Body of pancreas (tissue), 4 donors: ENCODE measurements around the gene ADAMTSL3. TPM values are rescaled to one million over a fixed set of nuclear protein-coding genes. Genes with fewer than 3 reads are reported as not detected.

Experiments
- ATAC-seq: fragments of 150-250 bp; one replicate; pipeline ENCODE4 v1.9.1; 2016
- DNase-seq, 4 donors: peaks; one replicate each; pipeline ENCODE4 v3.0.0-alpha.2; 2019
- H3K27ac ChIP-seq, 4 donors: fragments of 200-600 bp; sonication (generic); 1 replicate in 3 of 4; 2 replicates in 1 of 4; pipeline versions ENCODE4 v1.5.1 to v1.6.1; 2016 to 2019; ENCODE audit warnings: mild to moderate bottlenecking in 1 of 4, mixed read lengths in 1 of 4, moderate library complexity in 1 of 4
- H3K27me3 ChIP-seq, 2 donors: fragments of 200-600 bp; sonication (generic); one replicate each; pipeline ENCODE4 v1.6.0; 2016; ENCODE audit warnings: mild to moderate bottlenecking in 1 of 2
- H3K36me3 ChIP-seq, 2 donors: fragments of 200-600 bp; sonication (generic); replicated peaks in 1 of 2; 2 replicates each; pipeline ENCODE4 v1.5.1; 2016; ENCODE audit warnings: low read depth in 2 of 2; ENCODE audit not compliant: insufficient read depth in 1 of 2
- H3K4me1 ChIP-seq: fragments of 200-600 bp; sonication (generic); one replicate; pipeline ENCODE4 v1.6.0; 2016
- H3K4me3 ChIP-seq, 2 donors: fragments of 200-600 bp; sonication (generic); 1 replicate in 1 of 2; 2 replicates in 1 of 2; pipeline ENCODE4 v1.5.1; 2016 to 2019
- H3K9me3 ChIP-seq, 3 donors: fragments of 200-600 bp; sonication (generic); 1 replicate in 2 of 3; 2 replicates in 1 of 3; pipeline ENCODE4 v1.5.1; 2016
- CTCF ChIP-seq, 7 experiments: fragments of 450-650 bp in 4 of 7; fragments of 200-600 bp in 3 of 7; sonication (generic) in 3 of 7; IDR thresholded peaks; one replicate each; pipeline ENCODE4 v1.5.1; 2016 to 2019; ENCODE audit warnings: antibody characterized with exemption in 7 of 7
- POLR2A ChIP-seq, 3 donors: fragments of 450-650 bp; IDR thresholded peaks; one replicate each; pipeline ENCODE4 v1.6.1; 2016; ENCODE audit warnings: antibody characterized with exemption in 3 of 3, mild to moderate bottlenecking in 2 of 3
- whole genome bisulfite sequencing, 2 donors: methylation state at CpG; one replicate each; pipeline ENCODE4 v1.1.5; 2017; 5-methylcytosine and 5-hydroxymethylcytosine counted together
- intact Hi-C: fragments of 100-400 bp; cut with DNase I; formaldehyde crosslinking; loops from one replicate; pipeline ENCODE4 v1.15.1; 2023
- total RNA-seq, 2 donors: library from RNA; depleted of rRNA; stranded (reverse); fragments of >200 nt; gene quantifications; one replicate each; pipeline ENCODE4 v1.1.0, GENCODE V29; 2016

ADAMTSL3 gene
- total RNA-seq, 2 donors from 2014 or later: 7.8 to 10.2 TPM

- DNase-seq (no peak), ATAC-seq (no peak)
- intact Hi-C loops: no loop called here
- H3K4me1 ChIP-seq: peaks cover 9% of the 10 kb centered on the region
- WGBS, 2 donors: 81 to 85% methylated on average over 4 of the region's 4 CpGs
- no peak overlapping the region for H3K4me3 ChIP-seq
- H3K27me3 ChIP-seq: no peaks in the 10 kb centered on the region
- no peak for TF ChIP-seq CTCF (IDR thresholded peaks at IDR 0.05)
- TF ChIP-seq POLR2A (IDR thresholded peaks at IDR 0.05): no peak
- H3K27ac ChIP-seq: no peak overlapping the region
- H3K36me3 ChIP-seq: no peaks in the 10 kb centered on the region
- no peaks in the 10 kb centered on the region for H3K9me3 ChIP-seq
These were observed 215.4 kb downstream of the ADAMTSL3 start for GRCh38 chr15:83869341-83869740.

GRCh38 chr15:83871808-83872559 is 218.1 kb downstream of the ADAMTSL3 start:
- WGBS, 2 donors: 50 to 52% methylated on average over 7 of the region's 7 CpGs

GRCh38 chr15:83873966-83874365 is 220.0 kb downstream of the ADAMTSL3 start:
- Histone ChIP-seq H3K27me3 (no peaks in the 10 kb centered on the region), H3K9me3 (no peaks in the 10 kb centered on the region), H3K36me3 (no peaks in the 10 kb centered on the region), H3K4me1 (peaks cover 9% of the 10 kb centered on the region), H3K27ac (no peak overlapping the region), H3K4me3 (no peak overlapping the region)
- intact Hi-C loops: no loop called here
- TF ChIP-seq POLR2A (IDR thresholded peaks at IDR 0.05): no peak
- TF ChIP-seq CTCF (IDR thresholded peaks at IDR 0.05): no peak
- ATAC-seq: no peak
- WGBS, 2 donors: 85 to 89% methylated on average over 7 of the region's 7 CpGs
- DNase-seq: no peak

More at GRCh38 chr15:83871808-83872559, 218.1 kb downstream of the ADAMTSL3 start:
- Histone ChIP-seq H3K27me3 (no peaks in the 10 kb centered on the region), H3K9me3 (no peaks in the 10 kb centered on the region), H3K36me3 (no peaks in the 10 kb centered on the region), H3K4me3 (no peak overlapping the region), H3K4me1 (peaks cover 9% of the 10 kb centered on the region), H3K27ac (no peak overlapping the region)
- DNase-seq (peak in 3 of 4 donors; percentile 22 to 41 (median 25)), ATAC-seq (peak; percentile 83)
- TF ChIP-seq CTCF (IDR thresholded peaks at IDR 0.05) (no peak), POLR2A (IDR thresholded peaks at IDR 0.05) (no peak)
- intact Hi-C loops: no loop called here

DNA sequence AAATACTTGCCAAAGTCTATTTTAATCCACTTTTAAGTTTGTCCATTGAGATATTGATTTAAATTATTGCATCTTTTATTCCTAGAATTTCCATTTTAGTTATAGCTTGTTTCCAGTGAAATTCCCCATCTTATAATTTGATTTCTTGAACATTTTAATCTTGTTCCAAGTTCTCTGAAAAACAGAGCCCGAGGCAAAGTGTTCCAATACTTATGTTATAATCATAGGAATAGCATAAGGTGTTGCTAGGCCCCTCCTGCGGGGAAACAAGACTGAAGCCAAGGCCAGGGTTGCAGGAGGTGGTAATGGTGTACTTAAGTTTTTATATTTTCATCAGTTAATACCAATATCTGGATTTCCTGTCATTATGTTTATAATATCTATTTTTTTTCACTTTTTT is 226.6 kb downstream of the ADAMTSL3 start:
- Histone ChIP-seq H3K9me3 (no peaks in the 10 kb centered on the region), H3K36me3 (no peaks in the 10 kb centered on the region), H3K4me3 (no peak overlapping the region), H3K27me3 (no peaks in the 10 kb centered on the region), H3K27ac (peak overlapping the region; percentile 35 to 82 (median 66)), H3K4me1 (peaks cover 28% of the 10 kb centered on the region)
- WGBS, 2 donors: 29 to 56% methylated on average over 2 of the region's 2 CpGs
- TF ChIP-seq POLR2A (IDR thresholded peaks at IDR 0.05): no peak
- no peak for TF ChIP-seq CTCF (IDR thresholded peaks at IDR 0.05)
- intact Hi-C loops: no loop called here
- ATAC-seq (no peak), DNase-seq (no peak)

DNA sequence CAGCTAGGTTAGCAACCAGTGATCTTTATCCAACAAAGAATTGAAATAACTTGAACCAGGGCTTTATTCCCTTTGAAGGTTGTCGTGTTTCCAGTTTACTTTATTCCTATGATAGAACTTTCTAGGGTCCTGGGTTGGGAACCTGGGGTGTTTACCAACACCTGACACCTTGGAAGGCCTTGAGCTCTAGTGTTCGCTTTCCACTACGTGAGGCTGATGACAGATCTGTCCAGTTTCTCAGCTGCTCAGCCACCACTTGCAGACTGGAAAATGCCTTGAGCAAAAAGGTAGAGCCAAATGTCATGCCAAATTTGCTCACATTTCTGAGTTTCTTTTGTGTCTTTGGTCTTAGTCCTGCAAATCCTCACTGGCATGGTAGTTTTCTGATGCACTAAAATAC is 227.2 kb downstream of the ADAMTSL3 start:
- peak overlapping the region; percentile 0 to 82 (median 66) for H3K27ac ChIP-seq
- TF ChIP-seq CTCF (IDR thresholded peaks at IDR 0.05): no peak
- peak in 1 of 3 donors; percentile 9 for TF ChIP-seq POLR2A (IDR thresholded peaks at IDR 0.05)
- WGBS, 2 donors: 35 to 39% methylated on average over 3 of the region's 3 CpGs
- H3K9me3 ChIP-seq: no peaks in the 10 kb centered on the region
- ATAC-seq (peak; percentile 95), DNase-seq (peak; percentile 51 to 84 (median 73))
- H3K36me3 ChIP-seq: no peaks in the 10 kb centered on the region
- peaks cover 32% of the 10 kb centered on the region for H3K4me1 ChIP-seq
- intact Hi-C loops: no loop called here
- no peak overlapping the region for H3K4me3 ChIP-seq
- H3K27me3 ChIP-seq: no peaks in the 10 kb centered on the region
